ENCODE results near the gene KIF6. TPM values are rescaled to one million over a fixed set of nuclear protein-coding genes. Genes with fewer than 3 reads are reported as not detected.

The KIF6 gene
- total RNA-seq, 1 experiment from 2014 or later: 2.7 TPM

GRCh38 chr6:39444479-39445019 lies 280.7 kb downstream of the KIF6 start:
- no peaks in the 10 kb centered on the region for H3K36me3 ChIP-seq (ENCODE audit: insufficient read depth, low read length, poor library complexity, severe bottlenecking)
- no peak overlapping the region for H3K4me3 ChIP-seq (ENCODE audit: low read depth, low read length, poor library complexity, severe bottlenecking)
- DNase-seq (ENCODE audit: low spot score): no peak
- no peak for TF ChIP-seq EZH2 (IDR thresholded peaks at IDR 0.05; ENCODE audit: borderline replicate concordance, low read depth, low read length, poor library complexity, severe bottlenecking)
- TF ChIP-seq CTCF (conservative IDR thresholded peaks at IDR 0.05; ENCODE audit: low read depth, low read length): no peak
- BruUV-seq (replicated peaks): no TSS peak
- H3K27me3 ChIP-seq (replicated peaks; ENCODE audit: insufficient read depth, low read depth, low read length, poor library complexity): no peaks in the 10 kb centered on the region
- H3K27ac ChIP-seq (ENCODE audit: low read depth, low read length, poor library complexity, severe bottlenecking): no peak overlapping the region
- intact Hi-C loops (cut with micrococcal nuclease; ENCODE audit: unreplicated experiment): no loop called here
- H3K9me3 ChIP-seq (ENCODE audit: low read depth, low read length, poor library complexity, severe bottlenecking): no peaks in the 10 kb centered on the region
- ChIA-PET CTCF (no interaction called here), POLR2A (ENCODE audit: low non-redundant PET) (no interaction called here)
- H3K4me1 ChIP-seq (ENCODE audit: insufficient read depth, low read length, poor library complexity, severe bottlenecking): peaks cover 5% of the 10 kb centered on the region

- Histone ChIP-seq H3K9me3 (ENCODE audit: low read depth, low read length, poor library complexity, severe bottlenecking) (no peaks in the 10 kb centered on the region), H3K4me3 (ENCODE audit: low read depth, low read length, poor library complexity, severe bottlenecking) (no peak overlapping the region), H3K27ac (ENCODE audit: low read depth, low read length, poor library complexity, severe bottlenecking) (no peak overlapping the region), H3K27me3 (replicated peaks; ENCODE audit: insufficient read depth, low read depth, low read length, poor library complexity) (no peaks in the 10 kb centered on the region), H3K4me1 (ENCODE audit: insufficient read depth, low read length, poor library complexity, severe bottlenecking) (peaks cover 5% of the 10 kb centered on the region), H3K36me3 (ENCODE audit: insufficient read depth, low read length, poor library complexity, severe bottlenecking) (no peaks in the 10 kb centered on the region)
- no peak for DNase-seq (ENCODE audit: low spot score)
- ChIA-PET CTCF (no interaction called here), POLR2A (ENCODE audit: low non-redundant PET) (no interaction called here)
- TF ChIP-seq EZH2 (IDR thresholded peaks at IDR 0.05; ENCODE audit: borderline replicate concordance, low read depth, low read length, poor library complexity, severe bottlenecking): no peak
- no peak for TF ChIP-seq CTCF (conservative IDR thresholded peaks at IDR 0.05; ENCODE audit: low read depth, low read length)
- intact Hi-C loops (cut with micrococcal nuclease; ENCODE audit: unreplicated experiment): no loop called here
- no TSS peak for BruUV-seq (replicated peaks)
Observed at GRCh38 chr6:39441986-39442385, 283.2 kb downstream of the KIF6 start.

- Histone ChIP-seq H3K36me3 (ENCODE audit: insufficient read depth, low read length, poor library complexity, severe bottlenecking) (no peaks in the 10 kb centered on the region), H3K4me1 (ENCODE audit: insufficient read depth, low read length, poor library complexity, severe bottlenecking) (peaks cover 5% of the 10 kb centered on the region), H3K27me3 (replicated peaks; ENCODE audit: insufficient read depth, low read depth, low read length, poor library complexity) (no peaks in the 10 kb centered on the region), H3K9me3 (ENCODE audit: low read depth, low read length, poor library complexity, severe bottlenecking) (no peaks in the 10 kb centered on the region), H3K4me3 (ENCODE audit: low read depth, low read length, poor library complexity, severe bottlenecking) (no peak overlapping the region), H3K27ac (ENCODE audit: low read depth, low read length, poor library complexity, severe bottlenecking) (no peak overlapping the region)
- intact Hi-C loops (cut with micrococcal nuclease; ENCODE audit: unreplicated experiment): no loop called here
- CTCF ChIA-PET: no interaction called here
- no peak for DNase-seq (ENCODE audit: low spot score)
- POLR2A ChIA-PET (ENCODE audit: low non-redundant PET): no interaction called here
- no TSS peak for BruUV-seq (replicated peaks)
- TF ChIP-seq CTCF (conservative IDR thresholded peaks at IDR 0.05; ENCODE audit: low read depth, low read length) (no peak), EZH2 (IDR thresholded peaks at IDR 0.05; ENCODE audit: borderline replicate concordance, low read depth, low read length, poor library complexity, severe bottlenecking) (no peak)
Observed at GRCh38 chr6:39441301-39441700, 283.9 kb downstream of the KIF6 start.
